A673 (cell line): ENCODE results near the gene BPTF. TPM values are rescaled to one million over a fixed set of nuclear protein-coding genes. Genes with fewer than 3 reads are reported as not detected.

ENCODE experiments used
- BruUV-seq: library from RNA; stranded (reverse); fragments of 400-500 nt; replicated peaks from 2 replicates; lab custom pipeline; 2021; lab: Mats Ljungman, UMichigan
- CTCF ChIA-PET: fragments of 300-600 bp; sonication (Branson Sonifier 250); formaldehyde crosslinking; loops from one replicate; lab custom pipeline; 2022; ENCODE audit warnings: antibody characterized with exemption; lab: Charles Lee
- POLR2A ChIA-PET: fragments of 300-600 bp; sonication (Branson Sonifier 250); formaldehyde crosslinking; loops from one replicate; lab custom pipeline; 2022; ENCODE audit warnings: antibody characterized with exemption; ENCODE audit not compliant: low non-redundant PET; lab: Charles Lee
- DNase-seq: peaks from one replicate; pipeline ENCODE4 v3.0.0-alpha.2; 2015; ENCODE audit warnings: low spot score
- H3K27ac ChIP-seq: fragments of 200-600 bp; sonication (generic); 2 replicates; pipeline ENCODE4 v1.5.1; 2016; ENCODE audit warnings: mixed run types, low read depth, mild to moderate bottlenecking, mixed read lengths, antibody characterized with exemption, low read length; ENCODE audit not compliant: poor library complexity, severe bottlenecking
- H3K27me3 ChIP-seq: fragments of 200-600 bp; sonication (generic); replicated peaks from 2 replicates; pipeline ENCODE4 v1.6.1; 2017; ENCODE audit warnings: mixed run types, low read depth, mild to moderate bottlenecking, mixed read lengths, antibody characterized with exemption, low read length; ENCODE audit not compliant: insufficient read depth, poor library complexity
- H3K36me3 ChIP-seq: fragments of 200-600 bp; sonication (generic); 2 replicates; pipeline ENCODE4 v1.6.1; 2016; ENCODE audit warnings: mixed run types, mild to moderate bottlenecking, mixed read lengths, antibody characterized with exemption, low read length; ENCODE audit not compliant: insufficient read depth, poor library complexity, severe bottlenecking
- H3K4me1 ChIP-seq: fragments of 200-600 bp; sonication (generic); 2 replicates; pipeline ENCODE4 v1.6.1; 2017; ENCODE audit warnings: mixed run types, mild to moderate bottlenecking, mixed read lengths, antibody characterized with exemption, low read length; ENCODE audit not compliant: insufficient read depth, poor library complexity, severe bottlenecking
- H3K4me3 ChIP-seq: fragments of 200-600 bp; sonication (generic); 2 replicates; pipeline ENCODE4 v1.5.1; 2016; ENCODE audit warnings: low read depth, mixed run types, mild to moderate bottlenecking, mixed read lengths, low read length; ENCODE audit not compliant: poor library complexity, severe bottlenecking
- H3K9me3 ChIP-seq: fragments of 200-600 bp; sonication (generic); 2 replicates; pipeline ENCODE4 v1.6.1; 2016; ENCODE audit warnings: mixed run types, low read depth, mild to moderate bottlenecking, mixed read lengths, antibody characterized with exemption, low read length; ENCODE audit not compliant: poor library complexity, severe bottlenecking
- EZH2 ChIP-seq: fragments of 200-600 bp; sonication (generic); IDR thresholded peaks from 2 replicates; pipeline ENCODE4 v1.6.1; 2017; ENCODE audit warnings: borderline replicate concordance, low read depth, mild to moderate bottlenecking, mixed read lengths, antibody characterized with exemption, low read length; ENCODE audit not compliant: poor library complexity, severe bottlenecking
- intact Hi-C: fragments of 100-400 bp; cut with micrococcal nuclease; formaldehyde crosslinking; loops from one replicate; pipeline ENCODE4 v1.10.0; 2022; ENCODE audit not compliant: unreplicated experiment
- total RNA-seq: library from RNA; stranded (reverse); gene quantifications from 2 replicates; pipeline ENCODE4 v1.2.3, GENCODE V29; 2021
- TF ChIP-seq, protein P1 (sequence below): fragments of 300-800, 200-600 bp; sonication (generic); conservative IDR thresholded peaks from 2 replicates; pipeline ENCODE4 v1.5.1; 2017; ENCODE audit warnings: low read depth, mild to moderate bottlenecking, antibody characterized with exemption, low read length, moderate library complexity, mixed read lengths

Gene BPTF
- total RNA-seq, 1 experiment from 2014 or later: 108 TPM

DNA sequence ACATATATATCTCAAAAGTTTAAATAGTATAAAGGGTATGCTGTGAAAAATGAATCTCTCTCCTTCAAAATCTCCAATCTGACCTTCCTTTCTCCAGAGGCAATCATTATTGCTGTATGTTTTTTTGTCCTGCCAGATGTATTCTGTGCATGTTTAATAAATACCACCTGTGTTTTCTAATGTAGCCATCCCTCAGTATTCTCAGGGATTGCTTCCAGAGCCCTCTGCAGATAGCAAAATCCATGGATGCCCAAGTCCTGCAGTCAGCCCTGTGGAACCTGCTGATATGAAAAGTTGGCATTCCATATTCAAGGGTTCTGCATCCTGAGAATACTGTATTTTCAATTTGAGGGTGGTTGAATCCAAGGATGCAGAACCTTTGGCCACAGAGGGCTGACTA lies 42.9 kb downstream of the BPTF start:
- no peaks in the 10 kb centered on the region for H3K9me3 ChIP-seq
- DNase-seq: no peak
- H3K27ac ChIP-seq: no peak overlapping the region
- H3K36me3 ChIP-seq: peaks cover 4% of the 10 kb centered on the region
- peaks cover 10% of the 10 kb centered on the region for H3K4me1 ChIP-seq
- intact Hi-C loops: no loop called here
- CTCF ChIA-PET: no interaction called here
- no peak overlapping the region for H3K4me3 ChIP-seq
- no TSS peak for BruUV-seq
- H3K27me3 ChIP-seq: no peaks in the 10 kb centered on the region
- POLR2A ChIA-PET: no interaction called here
- no peak for TF ChIP-seq EZH2
- TF ChIP-seq, protein P1, sequence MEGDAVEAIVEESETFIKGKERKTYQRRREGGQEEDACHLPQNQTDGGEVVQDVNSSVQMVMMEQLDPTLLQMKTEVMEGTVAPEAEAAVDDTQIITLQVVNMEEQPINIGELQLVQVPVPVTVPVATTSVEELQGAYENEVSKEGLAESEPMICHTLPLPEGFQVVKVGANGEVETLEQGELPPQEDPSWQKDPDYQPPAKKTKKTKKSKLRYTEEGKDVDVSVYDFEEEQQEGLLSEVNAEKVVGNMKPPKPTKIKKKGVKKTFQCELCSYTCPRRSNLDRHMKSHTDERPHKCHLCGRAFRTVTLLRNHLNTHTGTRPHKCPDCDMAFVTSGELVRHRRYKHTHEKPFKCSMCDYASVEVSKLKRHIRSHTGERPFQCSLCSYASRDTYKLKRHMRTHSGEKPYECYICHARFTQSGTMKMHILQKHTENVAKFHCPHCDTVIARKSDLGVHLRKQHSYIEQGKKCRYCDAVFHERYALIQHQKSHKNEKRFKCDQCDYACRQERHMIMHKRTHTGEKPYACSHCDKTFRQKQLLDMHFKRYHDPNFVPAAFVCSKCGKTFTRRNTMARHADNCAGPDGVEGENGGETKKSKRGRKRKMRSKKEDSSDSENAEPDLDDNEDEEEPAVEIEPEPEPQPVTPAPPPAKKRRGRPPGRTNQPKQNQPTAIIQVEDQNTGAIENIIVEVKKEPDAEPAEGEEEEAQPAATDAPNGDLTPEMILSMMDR: no peak

DNA sequence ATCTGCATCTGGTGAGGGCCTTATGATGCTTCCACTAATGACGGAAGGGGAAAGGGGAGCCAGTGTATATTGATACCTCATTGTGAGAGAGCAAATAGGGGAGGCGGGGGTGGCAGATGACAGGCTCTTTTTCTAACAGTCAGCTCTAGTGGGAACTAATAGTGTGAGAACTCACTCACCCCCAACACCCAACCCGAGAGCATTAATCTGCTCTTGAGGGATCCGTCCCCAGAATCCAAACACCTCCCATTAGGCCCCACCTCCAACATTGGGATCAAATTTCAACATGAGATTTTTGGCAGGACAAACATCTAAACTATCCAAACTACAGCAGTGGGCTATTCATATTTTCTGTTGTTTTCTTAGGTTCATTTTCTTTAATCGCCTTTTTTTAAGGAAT lies 54.4 kb downstream of the BPTF start:
- CTCF ChIA-PET: no interaction called here
- TF ChIP-seq, protein P1: no peak
- no peak for TF ChIP-seq EZH2
- BruUV-seq: no TSS peak

DNA sequence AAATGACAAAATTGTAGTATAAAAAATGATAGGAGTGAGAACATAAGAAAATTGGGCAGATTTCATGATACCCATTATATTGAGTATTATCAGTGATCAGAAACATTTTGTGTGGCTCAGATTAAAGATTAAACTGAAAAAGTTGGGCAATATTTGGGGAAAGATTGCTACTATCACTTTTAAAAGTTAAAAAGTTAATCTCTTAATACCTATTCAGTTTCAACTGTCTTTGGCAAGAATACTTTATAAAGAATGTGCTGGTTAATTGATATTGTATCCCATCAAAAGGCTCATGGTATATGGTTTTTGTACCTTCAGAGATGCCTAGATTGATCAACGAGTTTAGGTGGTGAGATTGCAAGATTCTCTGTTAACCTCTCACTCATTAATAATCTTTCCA lies 55.8 kb downstream of the BPTF start:
- peaks cover 6% of the 10 kb centered on the region for H3K36me3 ChIP-seq
- no peak overlapping the region for H3K27ac ChIP-seq
- intact Hi-C loops: no loop called here
- POLR2A ChIA-PET: no interaction called here
- H3K9me3 ChIP-seq: no peaks in the 10 kb centered on the region
- DNase-seq: no peak
- peaks cover 5% of the 10 kb centered on the region for H3K4me1 ChIP-seq
- no peak overlapping the region for H3K4me3 ChIP-seq
- CTCF ChIA-PET: no interaction called here
- TF ChIP-seq, protein P1: no peak
- no peak for TF ChIP-seq EZH2
- no peaks in the 10 kb centered on the region for H3K27me3 ChIP-seq
- no TSS peak for BruUV-seq

More for the DNA sequence above, 54.4 kb downstream of the BPTF start:
- H3K36me3 ChIP-seq: peaks cover 11% of the 10 kb centered on the region
- H3K27me3 ChIP-seq: no peaks in the 10 kb centered on the region
- no peaks in the 10 kb centered on the region for H3K9me3 ChIP-seq
- no peak overlapping the region for H3K4me3 ChIP-seq
- intact Hi-C loops: no loop called here
- H3K4me1 ChIP-seq: peaks cover 5% of the 10 kb centered on the region
- peak; percentile 41 for DNase-seq
- H3K27ac ChIP-seq: no peak overlapping the region
- POLR2A ChIA-PET: no interaction called here
